Neural cell (in vitro differentiated cells): ENCODE results near the gene PARD3B. TPM values are rescaled to one million over a fixed set of nuclear protein-coding genes. Genes with fewer than 3 reads are reported as not detected.

Experiments used
- H2AFZ ChIP-seq: fragments of 200-600, 300-800 bp; sonication (generic), shearing (Covaris generic); 2 replicates; pipeline ENCODE4 v1.6.0; 2014; ENCODE audit warnings: low read depth, mild to moderate bottlenecking, antibody characterized with exemption, low read length, moderate library complexity
- H3F3A ChIP-seq: fragments of 200-600 bp; shearing (Covaris generic); 2 replicates; pipeline ENCODE4 v1.6.1; 2016; ENCODE audit warnings: mild to moderate bottlenecking, moderate library complexity, mixed read lengths, antibody characterized with exemption, low read length; ENCODE audit not compliant: insufficient read depth, poor library complexity, severe bottlenecking
- H3K27ac ChIP-seq: fragments of 200-600, 300-800 bp; sonication (generic), shearing (Covaris generic); 2 replicates; pipeline ENCODE4 v1.5.1; 2014; ENCODE audit warnings: mild to moderate bottlenecking, low read length, moderate library complexity
- H3K27me3 ChIP-seq: fragments of 300-800, 200-600 bp; sonication (generic), shearing (Covaris generic); 2 replicates; pipeline ENCODE4 v1.6.0; 2014; ENCODE audit warnings: mild to moderate bottlenecking, low read depth, low read length, moderate library complexity; ENCODE audit not compliant: insufficient read depth
- H3K36me3 ChIP-seq: fragments of 300-800, 200-600 bp; sonication (generic), shearing (Covaris generic); 2 replicates; pipeline ENCODE4 v1.5.1; 2014; ENCODE audit warnings: mild to moderate bottlenecking, antibody characterized with exemption, low read length, moderate library complexity; ENCODE audit not compliant: insufficient read depth
- H3K4me2 ChIP-seq: fragments of 300-800, 200-600 bp; sonication (generic), shearing (Covaris generic); 2 replicates; pipeline ENCODE4 v1.6.0; 2014; ENCODE audit warnings: mild to moderate bottlenecking, low read length
- H3K4me3 ChIP-seq: fragments of 300-800, 200-600 bp; sonication (generic), shearing (Covaris generic); 2 replicates; pipeline ENCODE4 v1.5.1; 2014; ENCODE audit warnings: mild to moderate bottlenecking, low read length, moderate library complexity
- H3K79me2 ChIP-seq: fragments of 200-600 bp; shearing (Covaris generic); replicated peaks from 2 replicates; pipeline ENCODE4 v1.6.0; 2014; ENCODE audit warnings: mild to moderate bottlenecking, low read length, moderate library complexity; ENCODE audit not compliant: insufficient read depth
- H3K9ac ChIP-seq: fragments of 300-800, 200-600 bp; sonication (generic), shearing (Covaris generic); 2 replicates; pipeline ENCODE4 v1.6.1; 2016; ENCODE audit warnings: mild to moderate bottlenecking, low read length, mixed read lengths
- H3K9me2 ChIP-seq: fragments of 200-600 bp; shearing (Covaris generic); 2 replicates; pipeline ENCODE4 v1.6.1; 2016; ENCODE audit warnings: mild to moderate bottlenecking, low read length, mixed read lengths; ENCODE audit not compliant: insufficient read depth
- H3K9me3 ChIP-seq: fragments of 200-600, 300-800 bp; sonication (generic), shearing (Covaris generic); 2 replicates; pipeline ENCODE4 v1.6.1; 2016; ENCODE audit warnings: mild to moderate bottlenecking, mixed run types, low read length, moderate library complexity, mixed read lengths
- H4K20me1 ChIP-seq: fragments of 200-600 bp; shearing (Covaris generic); 2 replicates; pipeline ENCODE4 v1.6.1; 2016; ENCODE audit warnings: mild to moderate bottlenecking, mixed run types; ENCODE audit not compliant: insufficient read depth
- EP300 ChIP-seq: fragments of 450-650 bp; conservative IDR thresholded peaks from 2 replicates; pipeline ENCODE4 v1.6.1; 2014; ENCODE audit warnings: antibody characterized with exemption, mild to moderate bottlenecking, moderate library complexity; ENCODE audit not compliant: poor library complexity, severe bottlenecking
- EZH2 ChIP-seq: fragments of 200-600, 300-800 bp; shearing (Covaris generic), sonication (generic); IDR thresholded peaks from 2 replicates; pipeline ENCODE4 v1.6.1; 2014; ENCODE audit warnings: antibody characterized with exemption, low read length, borderline replicate concordance, mild to moderate bottlenecking; ENCODE audit not compliant: insufficient read depth, poor library complexity, severe bottlenecking
- MXI1 ChIP-seq: fragments of 450-650 bp; conservative IDR thresholded peaks from 2 replicates; pipeline ENCODE4 v1.6.1; 2014; ENCODE audit warnings: antibody characterized with exemption, mild to moderate bottlenecking; ENCODE audit not compliant: poor library complexity, severe bottlenecking
- POLR2AphosphoS5 ChIP-seq: IDR thresholded peaks from 2 replicates; pipeline ENCODE4 v1.6.1; 2012
- RAD21 ChIP-seq: fragments of 450-650 bp; conservative IDR thresholded peaks from 2 replicates; pipeline ENCODE4 v1.6.1; 2014; ENCODE audit warnings: antibody characterized with exemption, mild to moderate bottlenecking, moderate library complexity
- REST ChIP-seq: IDR thresholded peaks from 2 replicates; pipeline ENCODE4 v1.6.1; 2012; ENCODE audit warnings: borderline replicate concordance
- SMC3 ChIP-seq: fragments of 450-650 bp; conservative IDR thresholded peaks from 2 replicates; pipeline ENCODE4 v1.6.1; 2014; ENCODE audit warnings: antibody characterized with exemption, mild to moderate bottlenecking, moderate library complexity; ENCODE audit not compliant: poor library complexity
- TAF1 ChIP-seq: IDR thresholded peaks from 2 replicates; pipeline ENCODE4 v1.6.1; 2012; ENCODE audit warnings: low read depth
- polyA plus RNA-seq: library from polyadenylated mRNA; depleted of rRNA; stranded (reverse); fragments of >200 nt; gene quantifications from 2 replicates; pipeline ENCODE4 v1.2.3, GENCODE V29; 2014
- TF ChIP-seq, protein P1 (sequence below): fragments of 450-650 bp; IDR thresholded peaks from 2 replicates; pipeline ENCODE4 v1.5.1; 2014; ENCODE audit warnings: antibody characterized with exemption, mild to moderate bottlenecking, moderate library complexity; ENCODE audit not compliant: poor library complexity, severe bottlenecking

PARD3B gene
- polyA plus RNA-seq, 1 donor from 2014 or later: 0.54 TPM

- TF ChIP-seq REST (no peak), EP300 (no peak), RAD21 (no peak), MXI1 (no peak)
- no peaks in the 10 kb centered on the region for H3K9me3 ChIP-seq
- no peaks in the 10 kb centered on the region for H3K27me3 ChIP-seq
- H3K27ac ChIP-seq: no peak overlapping the region
- H3K9me2 ChIP-seq: no peaks in the 10 kb centered on the region
- no peaks in the 10 kb centered on the region for H3K79me2 ChIP-seq
- H3K4me2 ChIP-seq: no peak overlapping the region
- no peaks in the 10 kb centered on the region for H4K20me1 ChIP-seq
- H3F3A ChIP-seq: no peaks in the 10 kb centered on the region
- H2AFZ ChIP-seq: no peak overlapping the region
- H3K36me3 ChIP-seq: no peaks in the 10 kb centered on the region
- no peak overlapping the region for H3K9ac ChIP-seq
- H3K4me3 ChIP-seq: no peak overlapping the region
These were observed 742.0 kb downstream of the PARD3B start for GRCh38 chr2:205287316-205287715.

- Histone ChIP-seq H3K9me3 (no peaks in the 10 kb centered on the region), H3K79me2 (no peaks in the 10 kb centered on the region), H3K9me2 (no peaks in the 10 kb centered on the region), H3K27ac (no peak overlapping the region), H4K20me1 (no peaks in the 10 kb centered on the region), H3K9ac (no peak overlapping the region), H3K4me3 (no peak overlapping the region), H3K36me3 (no peaks in the 10 kb centered on the region), H2AFZ (no peak overlapping the region), H3K4me2 (no peak overlapping the region), H3K27me3 (no peaks in the 10 kb centered on the region), H3F3A (no peaks in the 10 kb centered on the region)
- TF ChIP-seq TAF1 (no peak), RAD21 (no peak), EZH2 (no peak), POLR2AphosphoS5 (no peak), MXI1 (no peak), SMC3 (no peak), REST (no peak), EP300 (no peak)
- TF ChIP-seq, protein P1, sequence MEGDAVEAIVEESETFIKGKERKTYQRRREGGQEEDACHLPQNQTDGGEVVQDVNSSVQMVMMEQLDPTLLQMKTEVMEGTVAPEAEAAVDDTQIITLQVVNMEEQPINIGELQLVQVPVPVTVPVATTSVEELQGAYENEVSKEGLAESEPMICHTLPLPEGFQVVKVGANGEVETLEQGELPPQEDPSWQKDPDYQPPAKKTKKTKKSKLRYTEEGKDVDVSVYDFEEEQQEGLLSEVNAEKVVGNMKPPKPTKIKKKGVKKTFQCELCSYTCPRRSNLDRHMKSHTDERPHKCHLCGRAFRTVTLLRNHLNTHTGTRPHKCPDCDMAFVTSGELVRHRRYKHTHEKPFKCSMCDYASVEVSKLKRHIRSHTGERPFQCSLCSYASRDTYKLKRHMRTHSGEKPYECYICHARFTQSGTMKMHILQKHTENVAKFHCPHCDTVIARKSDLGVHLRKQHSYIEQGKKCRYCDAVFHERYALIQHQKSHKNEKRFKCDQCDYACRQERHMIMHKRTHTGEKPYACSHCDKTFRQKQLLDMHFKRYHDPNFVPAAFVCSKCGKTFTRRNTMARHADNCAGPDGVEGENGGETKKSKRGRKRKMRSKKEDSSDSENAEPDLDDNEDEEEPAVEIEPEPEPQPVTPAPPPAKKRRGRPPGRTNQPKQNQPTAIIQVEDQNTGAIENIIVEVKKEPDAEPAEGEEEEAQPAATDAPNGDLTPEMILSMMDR: no peak
These were observed 743.4 kb downstream of the PARD3B start for GRCh38 chr2:205288686-205289085.
